ENCODE results near the gene IRAK1BP1. TPM values are rescaled to one million over a fixed set of nuclear protein-coding genes. Genes with fewer than 3 reads are reported as not detected.
"Not testable (repeated sequence)": the region's sequence is repeated elsewhere in the genome, so short reads cannot be mapped to it uniquely, and the experiment has no call there.

Gene IRAK1BP1
- total RNA-seq, 1 donor from 2014 or later: 2.7 TPM

DNA sequence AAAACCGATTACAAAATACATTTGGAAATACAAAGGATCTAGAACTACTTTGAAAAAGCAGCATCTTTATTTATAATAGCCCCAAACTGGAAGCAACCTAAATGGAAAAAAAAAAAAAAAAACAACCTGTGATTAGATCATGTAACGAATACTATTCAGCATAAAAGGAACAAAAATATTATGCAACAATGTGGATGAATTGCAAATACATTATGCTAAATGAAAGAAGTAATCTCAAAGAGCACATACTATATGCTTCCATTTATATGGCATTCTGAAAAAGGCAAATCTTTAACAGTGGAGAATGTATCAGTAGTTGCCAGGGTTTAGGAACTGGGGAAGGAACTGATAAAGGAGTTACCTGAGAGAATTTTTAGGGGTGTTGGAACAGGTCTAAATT, 28.9 kb downstream of the IRAK1BP1 start:
- DNase-seq: no peak

DNA sequence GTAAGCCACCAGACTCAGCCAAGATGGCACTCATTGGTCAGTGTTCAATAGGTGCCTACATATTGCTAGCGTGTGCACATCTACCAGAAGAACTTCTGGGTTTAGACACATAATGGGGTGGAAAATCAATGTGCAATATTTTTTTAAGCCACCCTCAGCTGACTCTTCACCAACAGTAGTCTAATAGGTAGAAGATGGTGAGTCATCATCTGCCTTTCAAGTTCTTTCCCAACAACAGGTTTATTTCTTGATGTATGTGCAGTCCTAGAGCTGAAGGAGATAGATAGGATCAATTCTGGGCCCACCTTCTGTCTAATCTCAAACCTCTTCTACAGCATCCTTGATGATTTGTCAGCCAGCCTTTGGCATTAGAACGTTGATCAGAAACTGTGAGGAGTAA, 41.3 kb downstream of the IRAK1BP1 start:
- no peak for DNase-seq

DNA sequence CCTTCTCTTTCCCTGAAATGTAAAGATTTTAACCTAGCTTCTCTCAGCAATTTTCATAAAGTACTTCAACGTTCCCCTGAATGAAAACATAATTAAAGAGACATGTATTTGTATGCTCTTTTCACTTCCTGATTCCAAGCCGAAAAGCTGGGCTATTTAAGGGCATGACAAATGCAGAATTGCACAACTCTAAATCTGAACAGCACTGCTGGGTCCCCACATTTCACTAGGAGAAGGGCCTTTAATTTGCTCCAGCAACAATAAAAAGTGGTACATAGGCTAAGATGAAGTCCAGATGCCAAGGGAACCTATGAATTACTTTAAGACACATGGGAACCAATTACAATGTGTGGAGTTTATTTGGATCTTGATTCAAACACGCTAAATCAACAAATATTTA, 42.0 kb downstream of the IRAK1BP1 start:
- DNase-seq: no peak

DNA sequence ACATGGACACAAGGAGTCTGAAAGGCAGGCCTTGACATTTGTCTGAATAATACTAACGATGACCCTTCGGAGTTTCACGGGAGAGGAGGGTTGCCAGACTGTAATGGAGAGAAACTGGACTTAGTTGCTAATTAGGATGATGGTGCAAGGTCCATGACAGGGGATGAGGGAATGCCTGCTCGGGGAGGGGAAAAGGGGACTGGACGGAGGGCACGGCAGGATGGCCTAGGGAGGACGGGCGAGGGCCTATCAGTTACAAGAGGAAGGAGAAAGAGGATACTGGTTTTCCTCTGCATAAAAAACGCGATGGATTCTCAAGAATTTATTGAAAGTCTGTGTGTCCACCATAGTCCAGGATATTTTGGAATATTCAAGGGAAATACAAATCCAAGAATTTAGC, 42.7 kb downstream of the IRAK1BP1 start:
- DNase-seq: no peak

DNA sequence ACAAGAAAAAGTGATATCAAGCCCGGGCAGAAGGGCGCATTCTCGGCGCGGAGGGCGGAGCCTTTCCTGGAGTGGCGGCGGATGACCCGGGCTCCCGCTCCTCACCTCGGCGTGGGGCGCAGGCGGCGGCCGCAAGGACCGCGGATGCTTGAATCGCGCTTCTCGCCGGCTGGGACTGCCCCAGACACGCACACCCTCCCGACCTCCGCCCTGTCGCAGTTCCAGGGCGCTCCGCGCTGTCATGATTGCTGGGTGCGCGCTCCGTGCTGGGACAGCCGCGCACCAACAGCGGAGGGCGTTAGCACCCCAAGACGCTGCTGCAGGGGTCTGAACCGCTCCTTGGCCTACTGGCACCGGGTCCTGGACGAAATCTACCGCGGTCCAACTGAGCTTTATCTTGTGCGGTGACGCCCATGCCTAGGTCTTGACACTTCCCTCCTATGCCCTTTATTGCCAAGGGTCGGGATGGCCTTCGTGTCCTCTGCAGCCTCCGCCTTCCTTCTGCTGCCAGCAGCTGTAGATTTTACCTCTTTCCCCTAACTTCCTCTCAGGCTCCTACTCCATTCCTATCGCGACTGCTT, 43.3 kb downstream of the IRAK1BP1 start:
- DNase-seq: peak; percentile 35

DNA sequence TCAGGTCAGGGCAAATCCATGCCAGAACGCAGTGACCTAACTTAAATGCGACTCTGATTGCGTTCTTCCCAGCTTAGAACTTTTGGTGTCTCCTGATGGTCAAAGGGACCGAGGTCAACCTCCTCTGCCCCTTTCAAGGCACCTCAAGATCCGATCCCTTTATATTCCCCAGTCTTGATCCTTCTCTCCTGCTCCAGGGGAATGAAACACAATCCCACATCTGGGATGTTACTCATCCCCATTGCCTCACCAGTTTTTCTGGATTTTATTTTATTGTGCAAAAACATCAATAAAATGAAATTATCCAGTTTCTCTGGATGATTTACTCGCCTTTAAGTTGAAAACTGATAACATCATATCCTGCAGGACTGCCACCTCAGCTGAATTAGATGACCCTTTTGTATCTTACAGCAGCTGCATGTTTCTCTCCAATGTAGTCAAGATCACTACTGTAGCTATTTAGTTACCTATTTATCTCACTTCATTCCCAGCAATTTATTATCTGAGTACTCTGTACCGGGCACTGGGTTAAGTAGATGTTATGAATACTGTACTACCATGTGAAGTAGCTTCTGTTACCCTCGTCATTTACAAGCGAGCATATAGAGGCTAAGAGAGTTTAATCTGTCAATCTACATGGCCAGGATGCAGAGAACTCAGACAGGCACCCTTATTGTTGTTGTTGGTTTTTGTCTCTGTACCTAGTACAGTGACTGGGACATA, 44.0 kb downstream of the IRAK1BP1 start:
- DNase-seq: no peak

DNA sequence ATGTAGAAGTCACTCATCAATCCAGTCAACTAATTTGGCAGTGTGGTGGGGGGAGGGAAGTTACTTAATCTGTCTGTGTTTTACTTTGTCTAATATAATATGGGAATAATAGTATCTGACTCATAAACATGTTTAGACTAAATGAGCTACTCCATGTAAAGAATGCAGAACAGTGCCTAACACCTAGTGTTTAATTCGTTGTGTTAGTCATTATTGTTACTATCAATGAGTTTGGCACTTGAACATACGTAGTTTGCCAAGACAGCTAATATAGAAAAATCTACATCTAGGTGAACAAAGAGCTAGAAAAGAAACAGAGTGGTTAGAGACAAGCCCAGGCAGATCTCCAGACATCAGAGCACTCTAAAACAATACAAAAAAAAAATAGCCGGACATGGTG, 49.1 kb downstream of the IRAK1BP1 start:
- no peak for DNase-seq

DNA sequence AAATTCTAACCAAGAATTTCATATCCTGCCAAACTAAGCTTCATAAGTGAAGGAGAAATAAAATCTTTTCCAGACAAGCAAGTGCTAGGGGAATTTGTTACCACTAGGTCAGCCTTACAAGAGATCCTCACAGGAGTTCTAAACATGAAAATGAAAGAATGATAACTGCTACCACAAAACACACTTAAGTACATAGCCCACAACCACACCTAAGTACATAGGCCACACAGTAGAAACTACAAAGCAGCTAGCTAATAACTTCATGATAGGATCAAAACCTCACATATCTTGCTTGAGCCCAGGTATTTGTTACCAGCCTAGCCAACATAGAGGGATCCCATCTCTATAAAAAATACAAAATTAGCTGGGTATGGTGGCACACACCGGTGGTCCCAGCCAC, 50.4 kb downstream of the IRAK1BP1 start:
- DNase-seq: no peak

DNA sequence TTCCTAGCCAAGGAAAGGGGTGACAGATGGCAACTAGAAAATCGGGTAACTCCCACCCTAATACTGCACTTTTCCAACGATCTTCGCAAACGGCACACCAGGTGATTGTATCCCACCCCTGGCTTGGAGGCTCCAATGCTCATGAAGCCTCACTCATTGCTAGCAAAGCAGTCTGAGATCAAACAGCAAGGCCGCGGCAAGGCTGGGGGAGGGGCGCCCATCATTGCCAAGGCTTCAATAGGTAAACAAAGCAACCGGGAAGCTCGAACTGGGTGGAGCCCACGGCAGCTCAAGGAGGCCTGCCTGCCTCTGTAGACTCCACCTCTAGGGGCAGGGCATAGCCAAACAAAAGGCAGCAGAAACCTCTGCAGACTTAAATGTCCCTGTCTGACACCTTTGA, 53.8 kb downstream of the IRAK1BP1 start:
- not testable (repeated sequence) for DNase-seq

DNA sequence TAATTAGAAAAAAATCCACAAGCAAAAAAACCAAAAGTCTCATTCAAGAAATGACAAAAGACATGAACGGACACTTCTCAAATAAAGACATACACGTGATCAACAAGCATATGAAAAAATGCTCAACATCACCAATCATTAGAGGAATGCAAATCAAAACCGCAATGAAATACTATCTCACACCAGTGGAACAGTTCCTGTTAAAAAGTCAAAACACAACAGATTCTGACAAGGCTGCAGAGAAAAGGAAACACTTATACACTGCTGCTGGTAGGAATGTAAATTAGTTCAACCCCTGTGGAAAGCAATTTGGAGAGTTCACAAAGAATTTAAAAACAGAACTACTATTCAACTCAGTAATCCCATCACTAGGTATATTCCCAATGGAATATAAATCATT, 58.0 kb downstream of the IRAK1BP1 start:
- DNase-seq: no peak

DNA sequence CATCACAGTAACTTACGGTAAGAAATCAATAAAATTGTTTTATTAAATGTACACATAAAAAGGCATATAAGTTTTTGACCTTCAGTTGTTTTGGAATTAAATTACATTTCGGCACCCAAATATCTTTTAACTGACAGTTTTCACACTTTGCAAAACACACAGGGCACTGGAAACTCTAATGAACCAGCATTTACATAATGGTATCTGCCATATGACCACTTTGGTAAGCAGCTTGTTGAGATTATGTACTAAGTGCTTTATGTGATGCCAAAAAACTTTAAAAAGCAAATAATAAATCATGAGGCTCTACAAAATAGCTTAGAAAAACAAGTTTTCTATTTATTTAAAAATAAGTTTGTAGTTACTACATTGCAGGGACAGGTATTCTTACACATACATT, 68.2 kb downstream of the IRAK1BP1 start:
- DNase-seq: no peak

DNA sequence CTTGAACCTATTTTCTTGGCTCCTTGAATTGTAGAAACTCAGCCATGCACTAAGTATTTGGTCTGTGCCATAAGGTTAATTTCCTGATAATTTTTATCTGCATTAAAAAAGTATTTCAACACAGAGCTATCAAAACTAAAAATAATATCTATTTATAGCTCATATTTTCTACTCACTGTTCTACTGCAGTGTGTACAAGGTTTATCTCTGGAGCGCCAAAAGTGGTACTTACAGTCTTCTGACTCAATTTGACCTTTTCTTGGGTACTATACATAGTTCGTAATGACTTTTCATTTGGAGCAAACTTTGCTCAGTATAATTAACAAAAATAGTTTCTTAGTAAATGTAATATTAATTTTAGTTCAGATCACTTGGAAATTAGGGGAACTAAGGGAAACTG, 69.2 kb downstream of the IRAK1BP1 start:
- DNase-seq: no peak

DNA sequence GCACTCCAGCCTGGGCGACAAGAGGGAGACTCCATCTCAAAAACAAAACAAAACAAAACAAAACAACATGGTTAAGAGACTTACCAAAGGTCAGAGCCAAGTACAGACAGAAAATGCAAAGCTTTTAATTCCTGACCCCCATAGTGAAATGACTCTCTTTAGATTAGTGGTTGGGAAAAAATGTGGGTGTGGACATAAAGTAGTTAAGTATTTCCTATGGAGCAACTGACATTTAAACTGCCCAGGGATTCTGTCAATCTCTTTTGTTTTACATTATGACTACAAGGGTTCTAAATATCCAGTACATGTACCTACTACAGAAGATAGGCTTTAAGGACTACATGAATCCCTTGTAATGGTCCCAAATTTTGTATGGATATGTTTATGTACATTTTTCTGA, 75.1 kb downstream of the IRAK1BP1 start:
- DNase-seq: no peak

DNA sequence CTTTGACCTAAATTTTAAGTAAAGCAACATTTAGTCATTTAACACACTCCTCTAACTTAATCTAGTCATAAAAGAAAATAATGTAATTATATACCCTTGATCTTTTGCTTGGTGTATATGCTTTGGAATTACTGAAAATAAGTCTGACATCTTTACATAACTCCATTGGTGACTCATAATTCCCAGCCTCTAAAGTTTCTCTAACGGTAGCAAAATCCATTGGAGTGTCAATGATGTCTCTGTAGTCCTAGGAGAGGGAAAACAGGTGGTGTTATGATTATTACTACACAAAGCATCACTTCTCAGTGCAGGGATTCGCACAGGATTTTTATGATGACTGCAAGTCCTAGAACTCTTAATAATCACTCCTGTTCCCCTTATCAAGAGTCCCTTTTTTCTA, 80.2 kb downstream of the IRAK1BP1 start:
- peak; percentile 21 for DNase-seq

DNA sequence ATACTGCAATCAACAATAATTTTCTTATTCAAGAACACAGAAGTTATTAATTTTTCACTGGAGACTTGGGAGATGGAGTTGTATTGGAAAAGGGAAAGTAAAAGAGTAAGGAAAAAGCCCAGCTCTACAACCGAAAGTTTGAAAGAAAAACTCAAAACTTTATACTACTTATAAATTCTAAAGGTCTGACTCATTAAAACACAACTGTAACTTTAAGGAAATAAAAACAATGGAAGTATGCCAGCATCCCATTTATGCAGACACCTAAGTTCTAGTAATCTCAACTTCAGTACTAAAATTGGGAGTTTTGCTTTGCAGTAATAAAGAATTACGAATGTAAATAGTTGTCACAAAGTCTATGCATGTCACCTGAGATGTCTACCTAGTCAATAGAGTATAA, 80.6 kb downstream of the IRAK1BP1 start:
- DNase-seq: peak; percentile 60

DNA sequence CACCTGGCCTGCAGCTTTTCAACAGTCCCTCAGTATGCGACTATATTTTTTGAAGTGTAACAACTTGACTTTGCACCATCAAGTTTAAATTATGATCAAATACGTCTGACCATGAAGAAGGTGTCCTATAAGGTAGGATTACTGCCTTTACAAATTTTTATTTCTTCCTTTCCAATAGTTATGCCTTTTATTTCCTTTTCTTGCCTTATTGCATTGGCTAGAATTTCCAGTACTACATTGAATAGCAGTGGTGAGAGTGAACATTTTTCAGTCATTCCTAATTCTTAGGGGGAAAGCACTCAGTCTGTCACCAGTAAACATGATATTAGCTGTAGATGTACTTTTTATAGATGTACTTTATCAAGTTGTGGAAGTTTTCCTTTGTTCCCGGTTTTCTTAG, 81.4 kb downstream of the IRAK1BP1 start:
- DNase-seq: no peak

DNA sequence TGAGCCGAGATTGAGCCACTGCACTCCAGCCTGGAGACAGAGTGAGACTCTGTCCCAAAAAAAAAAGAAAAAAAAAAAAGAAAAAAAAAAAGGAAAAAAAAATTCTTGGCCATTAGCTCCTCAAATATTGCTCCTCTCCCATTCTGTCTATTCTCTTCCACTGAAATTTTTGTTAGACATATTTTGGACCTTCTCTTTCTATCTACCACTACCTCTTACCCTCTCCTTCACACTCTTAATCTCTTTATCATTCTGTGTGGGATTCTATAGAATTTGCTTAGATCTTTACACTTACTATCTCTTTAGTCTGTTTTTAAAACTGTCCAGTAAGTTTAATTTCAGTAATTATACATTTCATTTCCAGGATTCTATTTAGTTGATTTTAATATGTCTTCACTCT, 85.0 kb downstream of the IRAK1BP1 start:
- DNase-seq: no peak

Other genes with a start within 250 kb of the IRAK1BP1 start
- gene PHIP, start 210.7 kb downstream of the IRAK1BP1 start, total RNA-seq: 33.7 and 39.4 TPM in 2 replicates